BJ (cell line): ENCODE results near the gene SLC26A8. TPM values are rescaled to one million over a fixed set of nuclear protein-coding genes. Genes with fewer than 3 reads are reported as not detected.
"Not testable (repeated sequence)": the region's sequence is repeated elsewhere in the genome, so short reads cannot be mapped to it uniquely, and the experiment has no call there.

Experiments used
- CTCF ChIA-PET: fragments of 350-600 bp; formaldehyde crosslinking; extraction: SDS; loops from one replicate; lab custom pipeline; 2021; ENCODE audit warnings: antibody characterized with exemption, inconsistent platforms; lab: Yijun Ruan, JAX
- POLR2A ChIA-PET: fragments of 300-600 bp; sonication (Branson Sonifier 250); formaldehyde crosslinking; extraction: SDS; loops from one replicate; lab custom pipeline; 2021; ENCODE audit warnings: antibody characterized with exemption; lab: Charles Lee
- DNase-seq: peaks from one replicate; pipeline ENCODE4 v3.0.0-alpha.2; 2011; ENCODE audit warnings: low read depth
- H3K27me3 ChIP-seq: 2 replicates; pipeline ENCODE4 v1.6.0; 2011; ENCODE audit warnings: low read length; ENCODE audit not compliant: control insufficient read depth, insufficient read depth
- H3K36me3 ChIP-seq: 2 replicates; pipeline ENCODE4 v1.5.1; 2011; ENCODE audit warnings: low read length; ENCODE audit not compliant: control insufficient read depth, insufficient read depth
- H3K4me3 ChIP-seq: 2 replicates; pipeline ENCODE4 v1.5.1; 2011; ENCODE audit warnings: low read depth, mild to moderate bottlenecking, control low read depth, low read length
- CTCF ChIP-seq: IDR thresholded peaks from 2 replicates; pipeline ENCODE4 v1.5.1; 2011; ENCODE audit warnings: low read depth, mild to moderate bottlenecking, control low read depth, inconsistent platforms, low read length, moderate library complexity; ENCODE audit not compliant: insufficient read depth
- polyA plus RNA-seq: library from polyadenylated mRNA; depleted of rRNA; stranded (reverse); fragments of >200 nt; gene quantifications from 2 replicates; pipeline ENCODE4 v1.2.3, GENCODE V29; 2011

SLC26A8 gene
- polyA plus RNA-seq, 1 experiment = not detected

- Histone ChIP-seq H3K4me3 (no peak overlapping the region), H3K36me3 (no peaks in the 10 kb centered on the region), H3K27me3 (no peaks in the 10 kb centered on the region)
- DNase-seq = no peak
- CTCF ChIA-PET = interaction anchor here (1.1 kb wide), 1 partner anchor 20 kb away, joined by 3 read pairs; no protein-coding TSS in a partner anchor
- POLR2A ChIA-PET = no interaction called here
- no peak for TF ChIP-seq CTCF
Measured at GRCh38 chr6:35936681-35937359, 87.6 kb downstream of the SLC26A8 start.

- H3K4me3 ChIP-seq = no peak overlapping the region
- no peak for TF ChIP-seq CTCF
- POLR2A ChIA-PET = no interaction called here
Measured at GRCh38 chr6:35935469-35935868, 89.0 kb downstream of the SLC26A8 start.

GRCh38 chr6:35933844-35934243 is 90.6 kb downstream of the SLC26A8 start:
- no peak overlapping the region for H3K4me3 ChIP-seq
- no peak for TF ChIP-seq CTCF
- POLR2A ChIA-PET = no interaction called here
- no peak for DNase-seq
- CTCF ChIA-PET = no interaction called here
- no peaks in the 10 kb centered on the region for H3K36me3 ChIP-seq
- H3K27me3 ChIP-seq = no peaks in the 10 kb centered on the region

More at GRCh38 chr6:35935469-35935868, 89.0 kb downstream of the SLC26A8 start:
- CTCF ChIA-PET = no interaction called here
- Histone ChIP-seq H3K27me3 (no peaks in the 10 kb centered on the region), H3K36me3 (no peaks in the 10 kb centered on the region)
- no peak for DNase-seq

- POLR2A ChIA-PET, H3K36me3 ChIP-seq, H3K27me3 ChIP-seq, DNase-seq, H3K4me3 ChIP-seq: not testable (repeated sequence)
- CTCF ChIA-PET = interaction anchor here (0.6 kb wide), 1 partner anchor 9 kb away, joined by 3 read pairs; no protein-coding TSS in a partner anchor
Measured at GRCh38 chr6:35931873-35932272, 92.6 kb downstream of the SLC26A8 start.

GRCh38 chr6:35931120-35931561 is 93.3 kb downstream of the SLC26A8 start:
- POLR2A ChIA-PET = no interaction called here
- no peak for TF ChIP-seq CTCF
- Histone ChIP-seq H3K27me3 (no peaks in the 10 kb centered on the region), H3K36me3 (no peaks in the 10 kb centered on the region), H3K4me3 (no peak overlapping the region)
- DNase-seq = no peak
- CTCF ChIA-PET = no interaction called here
